ENCODE results near the gene NGEF.

DNA sequence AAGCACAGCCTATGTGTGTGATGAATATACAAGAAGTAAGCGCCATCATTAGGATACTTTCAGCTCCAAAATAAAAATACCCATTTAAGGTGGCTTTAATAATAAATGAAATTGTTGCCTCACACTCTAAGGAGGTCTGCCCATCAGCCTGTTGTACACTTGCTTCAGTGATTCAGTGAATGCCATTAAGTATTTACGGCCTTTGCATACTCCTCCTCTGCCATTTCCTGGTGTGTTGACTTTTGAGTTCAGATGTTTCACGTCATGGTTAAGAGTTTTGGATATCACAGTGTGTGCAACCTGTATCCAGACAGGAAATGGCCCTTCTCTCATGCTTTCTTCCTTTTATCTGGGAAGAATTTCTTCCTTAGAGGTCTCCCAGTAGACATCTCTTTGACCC lies 181.6 kb downstream of the NGEF start:
- TF ChIP-seq, protein P1, sequence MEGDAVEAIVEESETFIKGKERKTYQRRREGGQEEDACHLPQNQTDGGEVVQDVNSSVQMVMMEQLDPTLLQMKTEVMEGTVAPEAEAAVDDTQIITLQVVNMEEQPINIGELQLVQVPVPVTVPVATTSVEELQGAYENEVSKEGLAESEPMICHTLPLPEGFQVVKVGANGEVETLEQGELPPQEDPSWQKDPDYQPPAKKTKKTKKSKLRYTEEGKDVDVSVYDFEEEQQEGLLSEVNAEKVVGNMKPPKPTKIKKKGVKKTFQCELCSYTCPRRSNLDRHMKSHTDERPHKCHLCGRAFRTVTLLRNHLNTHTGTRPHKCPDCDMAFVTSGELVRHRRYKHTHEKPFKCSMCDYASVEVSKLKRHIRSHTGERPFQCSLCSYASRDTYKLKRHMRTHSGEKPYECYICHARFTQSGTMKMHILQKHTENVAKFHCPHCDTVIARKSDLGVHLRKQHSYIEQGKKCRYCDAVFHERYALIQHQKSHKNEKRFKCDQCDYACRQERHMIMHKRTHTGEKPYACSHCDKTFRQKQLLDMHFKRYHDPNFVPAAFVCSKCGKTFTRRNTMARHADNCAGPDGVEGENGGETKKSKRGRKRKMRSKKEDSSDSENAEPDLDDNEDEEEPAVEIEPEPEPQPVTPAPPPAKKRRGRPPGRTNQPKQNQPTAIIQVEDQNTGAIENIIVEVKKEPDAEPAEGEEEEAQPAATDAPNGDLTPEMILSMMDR (IDR thresholded peaks at IDR 0.05; ENCODE audit: insufficient read depth, low read depth, low read length): no peak
- TF ChIP-seq EZH2 (IDR thresholded peaks at IDR 0.05; ENCODE audit: insufficient read depth, low read length): no peak
